Stimulated activated naive CD8-positive, alpha-beta T cell treated with anti-CD3 and anti-CD28 coated beads, Interleukin-15, Interleukin-2, amounts not matched to agents 100 U/mL and 50 U/mL, for 24 hours (primary cell): Measurements from ENCODE around the gene LASP1.
"Not testable (repeated sequence)": the region's sequence is repeated elsewhere in the genome, so short reads cannot be mapped to it uniquely, and the experiment has no call there.

Experiments used
- ATAC-seq: fragments of 150-1000 bp; cut with Tn5 transposase; one replicate; pipeline ENCODE4 v1.10.0; 2021
- DNase-seq: peaks from one replicate; pipeline ENCODE4 v3.0.0; 2021

LASP1 gene

GRCh38 chr17:38930782-38931181 lies 60.9 kb downstream of the LASP1 start:
- ATAC-seq, DNase-seq: not testable (repeated sequence)

DNA sequence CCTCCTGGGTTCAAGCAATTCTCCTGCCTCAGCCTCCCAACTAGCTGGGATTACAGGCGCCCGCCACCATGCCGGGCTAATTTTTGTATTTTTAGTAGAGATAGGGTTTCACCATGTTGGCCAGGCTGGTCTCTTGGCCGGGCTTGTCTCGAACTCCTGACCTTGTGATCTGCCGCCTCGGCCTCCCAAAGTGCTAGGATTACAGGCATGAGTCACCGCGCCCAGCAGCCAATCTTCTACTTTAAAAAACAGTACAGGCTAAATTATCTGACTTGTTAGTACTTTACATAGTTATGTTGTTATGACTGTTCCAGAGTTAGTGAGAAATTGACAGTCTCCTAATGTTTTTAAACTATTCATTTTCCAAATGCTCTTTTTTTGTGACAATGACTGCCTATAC lies 64.1 kb downstream of the LASP1 start:
- ATAC-seq, DNase-seq: not testable (repeated sequence)

GRCh38 chr17:38939987-38940386 lies 70.1 kb downstream of the LASP1 start:
- DNase-seq (no peak), ATAC-seq (no peak)

GRCh38 chr17:38940404-38940803 lies 70.5 kb downstream of the LASP1 start:
- DNase-seq (no peak), ATAC-seq (no peak)

- DNase-seq (no peak), ATAC-seq (no peak)
Measured at GRCh38 chr17:38942696-38943334, 73.0 kb downstream of the LASP1 start.

DNA sequence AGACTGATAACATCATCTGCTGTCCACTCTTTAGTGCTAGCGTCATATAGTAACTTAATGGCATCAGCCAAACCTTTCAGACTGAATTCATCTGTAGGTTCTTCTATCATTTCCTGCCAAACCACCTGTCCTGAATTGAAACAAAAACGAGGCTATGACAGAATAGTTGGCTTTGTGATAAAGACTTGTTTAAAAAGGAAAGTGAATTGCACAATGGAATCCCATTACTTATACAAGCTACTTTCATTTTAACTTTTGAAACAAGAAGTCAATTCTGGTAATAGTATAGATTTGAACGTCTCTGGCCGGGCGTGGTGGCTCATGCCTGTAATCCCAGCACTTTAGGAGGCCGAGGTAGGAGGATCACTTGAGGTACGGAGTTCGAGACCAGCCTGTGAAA lies 73.7 kb downstream of the LASP1 start:
- ATAC-seq (no peak), DNase-seq (no peak)

- no peak for ATAC-seq
Measured at GRCh38 chr17:38947189-38947588, 77.3 kb downstream of the LASP1 start.

DNA sequence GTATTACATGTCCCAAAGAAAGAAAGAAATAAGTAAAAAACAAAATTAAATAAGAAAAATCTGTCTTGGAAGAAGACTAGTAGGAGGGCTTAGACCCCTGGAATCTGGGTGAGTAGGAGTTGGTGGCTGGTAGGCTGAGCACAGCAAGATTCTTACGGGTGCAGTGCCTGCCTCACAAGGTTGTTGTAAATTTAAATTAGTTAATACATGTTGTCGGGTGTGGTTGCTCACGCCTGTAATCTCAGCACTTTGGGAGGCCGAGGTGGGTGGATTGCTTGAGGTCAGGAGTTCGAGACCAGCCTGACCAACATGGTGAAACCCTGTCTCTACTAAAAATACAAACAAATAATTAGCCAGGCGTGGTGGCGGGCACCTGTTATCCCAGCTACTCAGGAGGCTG lies 83.9 kb downstream of the LASP1 start:
- not testable (repeated sequence) for DNase-seq, ATAC-seq

More at GRCh38 chr17:38947189-38947588, 77.3 kb downstream of the LASP1 start:
- DNase-seq, result no peak

GRCh38 chr17:38958326-38958725 lies 88.5 kb downstream of the LASP1 start:
- DNase-seq, result no peak
- no peak for ATAC-seq

GRCh38 chr17:38958756-38959155 lies 88.9 kb downstream of the LASP1 start:
- no peak for ATAC-seq
- no peak for DNase-seq

DNA sequence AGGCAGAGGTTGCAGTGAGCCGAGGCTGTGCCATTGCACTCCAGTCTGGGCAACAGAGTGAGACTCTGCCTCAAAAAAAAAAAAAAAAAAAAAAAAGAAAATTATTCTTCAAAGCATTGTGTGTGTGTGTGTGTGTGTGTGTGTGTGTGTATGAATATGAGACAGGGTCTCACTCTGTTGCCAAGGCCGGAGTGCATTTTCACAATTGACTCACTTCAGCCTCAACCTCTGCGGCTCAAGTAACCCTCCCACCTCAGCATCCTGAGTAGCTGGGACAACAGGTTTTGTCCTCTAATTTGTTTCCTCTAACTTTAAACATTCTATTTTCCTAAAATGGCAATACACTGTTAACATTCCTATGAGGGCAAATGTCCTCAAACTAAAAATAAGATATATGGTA lies 89.7 kb downstream of the LASP1 start:
- ATAC-seq (peak; percentile 63), DNase-seq (no peak)

DNA sequence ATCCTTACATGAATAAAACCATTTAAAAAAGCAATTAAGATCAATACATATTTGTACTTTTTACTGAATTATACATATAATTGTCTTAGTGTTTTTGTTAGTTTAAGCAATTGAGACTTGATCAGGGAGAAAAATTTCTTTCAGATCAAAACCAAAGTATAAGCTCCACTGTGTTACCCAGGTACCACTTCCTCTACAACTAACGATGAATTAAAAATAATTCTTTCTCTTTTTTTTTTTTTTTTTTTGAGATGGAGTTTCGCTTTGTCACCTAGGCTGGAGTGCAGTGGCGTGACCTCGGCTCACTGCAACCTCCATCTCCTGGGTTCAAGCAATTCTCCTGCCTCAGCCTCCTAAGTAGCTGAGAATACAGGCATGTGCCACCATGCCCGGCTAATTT lies 90.5 kb downstream of the LASP1 start:
- DNase-seq, result no peak
- ATAC-seq, result no peak

- ATAC-seq, result no peak
- DNase-seq, result no peak
Measured at GRCh38 chr17:38961413-38961812, 91.6 kb downstream of the LASP1 start.

DNA sequence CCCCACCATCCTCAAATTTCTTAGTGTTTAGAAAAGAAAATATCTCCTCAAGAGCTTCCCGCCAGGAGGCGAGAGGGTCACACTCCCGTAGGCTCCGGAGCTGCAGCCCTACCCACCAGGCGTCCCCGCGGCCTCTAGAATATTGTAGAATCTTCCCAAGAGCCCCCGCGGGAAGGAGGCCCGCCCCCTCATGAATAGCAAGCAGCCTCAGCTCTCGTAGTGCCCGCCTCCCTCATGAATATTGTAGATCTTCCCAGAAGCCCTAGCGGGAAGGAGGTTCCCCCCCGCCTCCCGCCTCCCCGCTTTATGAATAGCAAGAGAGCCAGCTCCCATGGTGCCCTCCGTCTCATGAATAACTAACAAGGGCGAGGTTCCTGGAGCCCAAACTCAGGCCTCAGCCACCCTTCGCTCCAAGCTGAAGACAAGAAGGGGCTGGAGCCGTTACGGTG lies 97.5 kb downstream of the LASP1 start, which contains the start of gene FBXO47:
FBXO47 (minus strand) TSS at position 114 of the 449 bp plus-strand sequence. CDS start 4,378 bp downstream, outside the sequence.
- peak; percentile 81 for DNase-seq
- peak; percentile 96 for ATAC-seq

GRCh38 chr17:38969281-38969680 lies 99.4 kb downstream of the LASP1 start:
- no peak for ATAC-seq
- DNase-seq, result no peak

- ATAC-seq (no peak), DNase-seq (no peak)
Measured at GRCh38 chr17:38970128-38970527, 100.3 kb downstream of the LASP1 start.

DNA sequence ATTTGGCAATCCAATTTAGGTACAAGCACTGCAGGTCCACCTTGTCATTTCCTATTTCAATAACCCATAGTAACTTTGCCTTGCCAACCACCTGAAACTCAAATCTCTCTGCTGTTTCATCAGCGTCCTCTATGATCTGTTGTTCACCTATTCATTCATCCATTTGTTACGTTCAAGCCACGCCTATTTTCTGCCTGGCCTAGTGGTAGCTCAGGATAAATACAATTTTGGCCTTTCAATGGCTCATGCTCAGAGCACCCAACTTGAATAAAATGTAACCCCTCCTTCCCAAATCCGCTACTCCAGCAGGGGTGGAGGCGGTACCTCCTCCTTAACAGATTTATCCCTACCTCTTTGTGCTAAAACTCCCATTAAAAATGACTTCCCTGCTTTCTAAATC lies 100.9 kb downstream of the LASP1 start:
- DNase-seq (no peak), ATAC-seq (no peak)
